ENCODE data around the gene TTC19.
A peak's percentile ranks its signal among the peaks of the same experiment; 100 is the strongest.

Gene TTC19

DNA sequence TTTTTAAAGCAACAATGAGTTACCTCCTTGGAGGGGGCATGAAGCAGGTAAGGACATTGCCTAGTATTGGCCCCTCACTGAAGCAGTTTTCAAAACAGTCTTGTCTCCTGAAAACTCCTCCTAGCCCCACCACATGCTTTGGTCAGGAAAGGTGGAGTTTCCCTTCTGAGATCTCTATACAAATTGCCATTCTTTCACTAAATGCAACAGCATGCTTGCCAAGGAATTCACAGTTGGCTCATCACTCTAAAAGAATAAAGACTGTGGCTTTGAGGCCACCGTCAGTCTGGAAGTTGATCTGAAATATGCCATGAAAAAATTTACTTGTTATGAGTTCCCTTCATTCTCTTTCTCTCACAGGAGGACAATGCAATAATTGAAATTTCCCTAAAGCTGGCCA is 4.2 kb downstream of the TTC19 start:
- TF ChIP-seq CTCF (conservative IDR thresholded peaks at IDR 0.05; ENCODE audit: low read length), result no peak
- no peak overlapping the region for H3K4me3 ChIP-seq (ENCODE audit: low read length)
- DNase-seq (ENCODE audit: low read depth), result no peak

- no peak overlapping the region for H3K4me3 ChIP-seq (ENCODE audit: low read length)
- no peak for TF ChIP-seq CTCF (conservative IDR thresholded peaks at IDR 0.05; ENCODE audit: low read length)
These were observed 6.0 kb downstream of the TTC19 start for GRCh38 chr17:16005636-16006035.

DNA sequence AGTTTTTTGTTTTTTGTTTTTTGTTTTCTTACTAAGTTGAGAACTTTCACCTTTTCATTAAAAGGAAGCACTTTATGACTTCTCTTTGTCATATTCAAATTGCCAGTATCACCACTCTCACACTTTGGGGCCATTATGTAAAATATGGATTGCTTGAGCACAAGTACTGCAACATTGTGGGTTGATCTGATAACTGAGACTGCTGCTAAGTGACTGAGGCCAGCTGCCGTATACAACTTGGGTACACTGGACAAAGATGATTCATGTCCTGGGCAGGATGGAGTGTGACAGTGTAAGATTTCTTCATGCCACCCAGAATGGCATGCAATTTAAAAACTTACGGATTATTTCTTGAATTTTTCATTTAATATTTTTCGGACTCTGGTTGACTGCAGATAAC is 7.8 kb downstream of the TTC19 start:
- no peak for TF ChIP-seq CTCF (conservative IDR thresholded peaks at IDR 0.05; ENCODE audit: low read length)
- no peak overlapping the region for H3K4me3 ChIP-seq (ENCODE audit: low read length)
- no peak for DNase-seq (ENCODE audit: low read depth)

More at GRCh38 chr17:16005636-16006035, 6.0 kb downstream of the TTC19 start:
- no peak for DNase-seq (ENCODE audit: low read depth)

- DNase-seq (ENCODE audit: low read depth), result peak; percentile 54
- H3K4me3 ChIP-seq (ENCODE audit: low read length), result no peak overlapping the region
- peak; percentile 75 for TF ChIP-seq CTCF (conservative IDR thresholded peaks at IDR 0.05; ENCODE audit: low read length)
These were observed 14.4 kb downstream of the TTC19 start for GRCh38 chr17:16013943-16014407.

DNA sequence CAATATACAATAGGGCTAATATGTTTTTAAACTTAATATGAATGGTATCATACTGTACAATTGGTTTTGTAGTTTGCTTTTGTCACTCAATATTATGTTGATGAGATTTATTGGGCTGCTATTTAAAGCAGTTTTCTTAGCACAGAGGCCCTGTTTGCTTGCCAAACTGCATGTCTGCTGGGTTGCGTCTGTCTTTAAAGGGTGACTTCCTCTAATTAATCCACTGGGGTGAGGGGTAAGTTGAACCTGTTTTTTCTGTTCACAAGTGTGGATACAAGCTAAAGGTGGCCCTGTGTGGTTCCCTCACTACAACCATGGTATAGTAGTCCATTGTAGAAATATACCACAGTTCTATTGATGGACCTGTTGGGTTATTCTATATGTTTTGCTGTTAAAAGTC is 19.7 kb downstream of the TTC19 start:
- no peak for DNase-seq (ENCODE audit: low read depth)
- TF ChIP-seq CTCF (conservative IDR thresholded peaks at IDR 0.05; ENCODE audit: low read length), result no peak

DNA sequence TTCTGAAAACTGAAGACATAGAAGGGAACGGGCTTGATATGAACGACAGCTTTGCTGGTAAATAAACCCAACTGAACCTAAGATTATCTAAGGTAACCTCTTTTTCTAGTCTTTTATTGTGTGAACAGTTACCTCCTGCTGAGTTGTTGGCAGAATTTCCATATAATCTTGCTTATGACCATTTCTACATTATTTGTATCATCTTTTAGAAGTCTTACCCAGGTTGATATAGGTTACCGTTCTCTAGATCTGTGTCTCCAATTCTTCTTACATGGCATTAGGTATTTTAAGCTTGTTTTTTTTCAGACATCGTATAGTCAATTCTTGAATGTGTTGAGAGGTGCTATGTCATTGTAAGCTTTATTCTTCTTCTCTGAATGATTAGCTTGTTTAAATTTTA is 24.3 kb downstream of the TTC19 start:
- DNase-seq (ENCODE audit: low read depth), result no peak
- no peak for TF ChIP-seq CTCF (conservative IDR thresholded peaks at IDR 0.05; ENCODE audit: low read length)
- H3K4me3 ChIP-seq (ENCODE audit: low read length), result no peak overlapping the region

More for the DNA sequence above, 19.7 kb downstream of the TTC19 start:
- H3K4me3 ChIP-seq (ENCODE audit: low read length), result no peak overlapping the region

GRCh38 chr17:16025202-16025601 is 25.6 kb downstream of the TTC19 start:
- no peak for DNase-seq (ENCODE audit: low read depth)
- no peak overlapping the region for H3K4me3 ChIP-seq (ENCODE audit: low read length)
- no peak for TF ChIP-seq CTCF (conservative IDR thresholded peaks at IDR 0.05; ENCODE audit: low read length)
